ENCODE results near the gene FASTKD1. TPM values are rescaled to one million over a fixed set of nuclear protein-coding genes. Genes with fewer than 3 reads are reported as not detected.

FASTKD1 gene
- total RNA-seq, 3 donors from 2014 or later = 37.2 to 47.3 (median 42.1) TPM

GRCh38 chr2:169509955-169510354 lies 63.7 kb downstream of the FASTKD1 start:
- H3K4me3 Mint-ChIP-seq = no peak overlapping the region
- H3K27me3 Mint-ChIP-seq (ENCODE audit: low read depth) = no peaks in the 10 kb centered on the region
- H3K9me3 Mint-ChIP-seq = no peaks in the 10 kb centered on the region
- no peaks in the 10 kb centered on the region for H3K4me1 Mint-ChIP-seq (ENCODE audit: low read depth)
- ATAC-seq = no peak
- H3K36me3 Mint-ChIP-seq (ENCODE audit: insufficient read depth) = peaks cover 3% of the 10 kb centered on the region
- DNase-seq = no peak

GRCh38 chr2:169509298-169509885 lies 64.3 kb downstream of the FASTKD1 start, which contains the start of gene KLHL41:
TSS of gene KLHL41 (plus strand) at chr2:169509702. CDS start at chr2:169509779, 77 bp downstream.
- no peak for DNase-seq
- Mint-ChIP-seq H3K4me1 (ENCODE audit: low read depth) (no peaks in the 10 kb centered on the region), H3K9me3 (no peaks in the 10 kb centered on the region), H3K36me3 (ENCODE audit: insufficient read depth) (peaks cover 3% of the 10 kb centered on the region), H3K4me3 (no peak within 1 kb of the TSS), H3K27me3 (ENCODE audit: low read depth) (no peaks in the 10 kb centered on the region)
- ATAC-seq = no peak

- no peaks in the 10 kb centered on the region for H3K9me3 Mint-ChIP-seq
- DNase-seq (no peak), ATAC-seq (peak in 1 of 2 donors; percentile 35)
- peaks cover 3% of the 10 kb centered on the region for H3K36me3 Mint-ChIP-seq (ENCODE audit: insufficient read depth)
- no peaks in the 10 kb centered on the region for H3K27me3 Mint-ChIP-seq (ENCODE audit: low read depth)
- no peak overlapping the region for H3K4me3 Mint-ChIP-seq
- H3K4me1 Mint-ChIP-seq (ENCODE audit: low read depth) = no peaks in the 10 kb centered on the region
Observed at GRCh38 chr2:169507698-169508097, 66.0 kb downstream of the FASTKD1 start.

GRCh38 chr2:169504651-169505050 lies 69.0 kb downstream of the FASTKD1 start:
- peaks cover 3% of the 10 kb centered on the region for H3K36me3 Mint-ChIP-seq (ENCODE audit: insufficient read depth)
- no peaks in the 10 kb centered on the region for H3K4me1 Mint-ChIP-seq (ENCODE audit: low read depth)
- H3K9me3 Mint-ChIP-seq = no peaks in the 10 kb centered on the region
- H3K27me3 Mint-ChIP-seq (ENCODE audit: low read depth) = no peaks in the 10 kb centered on the region
- no peak overlapping the region for H3K4me3 Mint-ChIP-seq
- ATAC-seq = no peak
- DNase-seq = no peak

GRCh38 chr2:169495310-169495928 lies 78.2 kb downstream of the FASTKD1 start:
- Mint-ChIP-seq H3K4me1 (ENCODE audit: low read depth) (no peaks in the 10 kb centered on the region), H3K4me3 (no peak overlapping the region), H3K9me3 (no peaks in the 10 kb centered on the region), H3K36me3 (ENCODE audit: insufficient read depth) (peaks cover 8% of the 10 kb centered on the region), H3K27me3 (ENCODE audit: low read depth) (no peaks in the 10 kb centered on the region)
- ATAC-seq (no peak), DNase-seq (no peak)

GRCh38 chr2:169493360-169493759 lies 80.3 kb downstream of the FASTKD1 start:
- ATAC-seq (no peak), DNase-seq (no peak)
- Mint-ChIP-seq H3K4me1 (ENCODE audit: low read depth) (no peaks in the 10 kb centered on the region), H3K9me3 (no peaks in the 10 kb centered on the region), H3K36me3 (ENCODE audit: insufficient read depth) (peaks cover 8% of the 10 kb centered on the region), H3K4me3 (no peak overlapping the region), H3K27me3 (ENCODE audit: low read depth) (no peaks in the 10 kb centered on the region)

GRCh38 chr2:169491378-169491777 lies 82.3 kb downstream of the FASTKD1 start:
- DNase-seq (no peak), ATAC-seq (no peak)
- Mint-ChIP-seq H3K27me3 (ENCODE audit: low read depth) (no peaks in the 10 kb centered on the region), H3K4me3 (no peak overlapping the region), H3K4me1 (ENCODE audit: low read depth) (no peaks in the 10 kb centered on the region), H3K9me3 (no peaks in the 10 kb centered on the region), H3K36me3 (ENCODE audit: insufficient read depth) (peaks cover 8% of the 10 kb centered on the region)

GRCh38 chr2:169490834-169491233 lies 82.8 kb downstream of the FASTKD1 start:
- Mint-ChIP-seq H3K27me3 (ENCODE audit: low read depth) (no peaks in the 10 kb centered on the region), H3K4me3 (no peak overlapping the region), H3K9me3 (no peaks in the 10 kb centered on the region), H3K36me3 (ENCODE audit: insufficient read depth) (peaks cover 5% of the 10 kb centered on the region), H3K4me1 (ENCODE audit: low read depth) (no peaks in the 10 kb centered on the region)
- DNase-seq = no peak
- ATAC-seq = no peak

GRCh38 chr2:169486487-169486886 lies 87.2 kb downstream of the FASTKD1 start:
- no peak for ATAC-seq
- no peak overlapping the region for H3K4me3 Mint-ChIP-seq
- no peaks in the 10 kb centered on the region for H3K4me1 Mint-ChIP-seq (ENCODE audit: low read depth)
- H3K27me3 Mint-ChIP-seq (ENCODE audit: low read depth) = no peaks in the 10 kb centered on the region
- DNase-seq = no peak
- H3K36me3 Mint-ChIP-seq (ENCODE audit: insufficient read depth) = peaks cover 10% of the 10 kb centered on the region
- H3K9me3 Mint-ChIP-seq = no peaks in the 10 kb centered on the region

- no peak for DNase-seq
- peaks cover 9% of the 10 kb centered on the region for H3K36me3 Mint-ChIP-seq (ENCODE audit: insufficient read depth)
- no peak for ATAC-seq
- H3K9me3 Mint-ChIP-seq = no peaks in the 10 kb centered on the region
- H3K4me3 Mint-ChIP-seq = no peak overlapping the region
- no peaks in the 10 kb centered on the region for H3K4me1 Mint-ChIP-seq (ENCODE audit: low read depth)
- H3K27me3 Mint-ChIP-seq (ENCODE audit: low read depth) = no peaks in the 10 kb centered on the region
Observed at GRCh38 chr2:169485650-169486138, 88.0 kb downstream of the FASTKD1 start.

GRCh38 chr2:169480079-169480465 lies 93.6 kb downstream of the FASTKD1 start:
- Mint-ChIP-seq H3K36me3 (ENCODE audit: insufficient read depth) (peaks cover 8% of the 10 kb centered on the region), H3K4me3 (peak overlapping the region; percentile 89), H3K4me1 (ENCODE audit: low read depth) (peaks cover 6% of the 10 kb centered on the region), H3K27me3 (ENCODE audit: low read depth) (no peaks in the 10 kb centered on the region), H3K9me3 (no peaks in the 10 kb centered on the region)
- ATAC-seq = no peak
- no peak for DNase-seq

Other genes starting within 250 kb of the FASTKD1 start
- under 1 TPM in 1 of 3 donors, not detected in 2; 0.03 TPM for gene LRP2, start 211.3 kb downstream of the FASTKD1 start, total RNA-seq
- 1 to 10 TPM; 3.9 to 5.3 (median 4.3) TPM for gene BBS5, start 94.4 kb downstream of the FASTKD1 start, total RNA-seq
- gene KLHL41, start 64.2 kb downstream of the FASTKD1 start, total RNA-seq = not detected
- gene PPIG, start 10.5 kb upstream of the FASTKD1 start, total RNA-seq = 10 to 100 TPM; 55.2 to 57.8 (median 57.8) TPM
- under 1 TPM in 2 of 3 donors, not detected in 1; 0.08 to 0.43 TPM for gene CFAP210, start 120.5 kb upstream of the FASTKD1 start, total RNA-seq
- gene PHOSPHO2, start 120.6 kb upstream of the FASTKD1 start, total RNA-seq = 1 to 10 TPM; 2.7 to 4.6 (median 3.5) TPM
- gene KLHL23, start 160.0 kb upstream of the FASTKD1 start, total RNA-seq = 1 to 10 TPM; 3.7 to 4.5 (median 4.3) TPM
- gene SSB, start 225.0 kb upstream of the FASTKD1 start, total RNA-seq = 100 to 1,000 TPM; 123 to 140 (median 134) TPM